ENCODE results near the gene PIK3AP1. TPM values are rescaled to one million over a fixed set of nuclear protein-coding genes. Genes with fewer than 3 reads are reported as not detected.

Gene PIK3AP1
- total and polyA plus RNA-seq, 4 experiments from 2014 or later: 1.1 to 2.6 (median 1.5) TPM

GRCh38 chr10:96695975-96696634, 24.2 kb downstream of the PIK3AP1 start:
- no peaks in the 10 kb centered on the region for H3K27me3 ChIP-seq (ENCODE audit: insufficient read depth, low read length)
- Mint-ChIP-seq H3K4me1 (peaks cover 7 to 16% (median 13%) of the 10 kb centered on the region in 4 donors), H3K36me3 (no peaks in the 10 kb centered on the region), H3K9me3 (peaks cover 0 to 2% (median 0%) of the 10 kb centered on the region in 8 donors), H3K4me3 (peak overlapping the region in 3 of 8 donors; percentile 1 to 66 (median 2)), H3K27me3 (no peaks in the 10 kb centered on the region), H3K27ac (peak overlapping the region in 3 of 7 donors; percentile 15 to 35 (median 18))
- no peak for DNase-seq
- CTCF ChIA-PET (ENCODE audit: partially characterized antibody): interaction anchor here (1.4 kb wide), 1 partner anchor 11 kb away, joined by 3 read pairs; no protein-coding TSS in a partner anchor
- peaks cover 12% of the 10 kb centered on the region for H3K4me1 ChIP-seq (ENCODE audit: insufficient read depth, low read length)
- H3K27ac ChIP-seq (ENCODE audit: low read depth, low read length): no peak overlapping the region
- H3K4me3 ChIP-seq (ENCODE audit: low read length in 2 of 2): no peak overlapping the region
- intact Hi-C loops (cut with micrococcal nuclease): no loop called here
- H3K36me3 ChIP-seq (ENCODE audit: insufficient read depth, low read length): no peaks in the 10 kb centered on the region
- no peaks in the 10 kb centered on the region for H3K9me3 ChIP-seq (ENCODE audit: control insufficient read depth in 1 of 2, low read length in 2 of 2)
- POLR2A ChIA-PET (ENCODE audit: partially characterized antibody): no interaction called here

GRCh38 chr10:96695366-96695765, 24.9 kb downstream of the PIK3AP1 start:
- H3K4me3 ChIP-seq (ENCODE audit: low read length in 2 of 2): no peak overlapping the region
- no peak overlapping the region for H3K27ac ChIP-seq (ENCODE audit: low read depth, low read length)
- H3K36me3 ChIP-seq (ENCODE audit: insufficient read depth, low read length): no peaks in the 10 kb centered on the region
- DNase-seq: peak in 3 of 5 donors; percentile 3 to 10 (median 3)
- H3K4me3 Mint-ChIP-seq: peak overlapping the region in 5 of 8 donors; percentile 10 to 63 (median 44)
- intact Hi-C loops (cut with micrococcal nuclease): no loop called here
- ChIA-PET CTCF (ENCODE audit: partially characterized antibody) (no interaction called here), POLR2A (ENCODE audit: partially characterized antibody) (no interaction called here)
- peaks cover 7 to 16% (median 13%) of the 10 kb centered on the region in 4 donors for H3K4me1 Mint-ChIP-seq
- H3K27me3 Mint-ChIP-seq: no peaks in the 10 kb centered on the region
- no peaks in the 10 kb centered on the region for H3K27me3 ChIP-seq (ENCODE audit: insufficient read depth, low read length)
- peaks cover 0 to 2% (median 0%) of the 10 kb centered on the region in 8 donors for H3K9me3 Mint-ChIP-seq
- peak overlapping the region in 4 of 7 donors; percentile 2 to 52 (median 14) for H3K27ac Mint-ChIP-seq
- no peaks in the 10 kb centered on the region for H3K9me3 ChIP-seq (ENCODE audit: control insufficient read depth in 1 of 2, low read length in 2 of 2)
- no peaks in the 10 kb centered on the region for H3K36me3 Mint-ChIP-seq
- peaks cover 12% of the 10 kb centered on the region for H3K4me1 ChIP-seq (ENCODE audit: insufficient read depth, low read length)

- no peak for DNase-seq
- H3K27ac Mint-ChIP-seq: peak overlapping the region in 1 of 7 donors; percentile 20
- H3K9me3 ChIP-seq (ENCODE audit: control insufficient read depth in 1 of 2, low read length in 2 of 2): no peaks in the 10 kb centered on the region
- no peak overlapping the region for H3K27ac ChIP-seq (ENCODE audit: low read depth, low read length)
- H3K9me3 Mint-ChIP-seq: peaks cover 0 to 3% (median 0%) of the 10 kb centered on the region in 8 donors
- intact Hi-C loops (cut with micrococcal nuclease): no loop called here
- H3K36me3 ChIP-seq (ENCODE audit: insufficient read depth, low read length): no peaks in the 10 kb centered on the region
- H3K4me1 Mint-ChIP-seq: peaks cover 7 to 16% (median 13%) of the 10 kb centered on the region in 4 donors
- CTCF ChIA-PET (ENCODE audit: partially characterized antibody): interaction anchor here (1.5 kb wide), 1 partner anchor 16 kb away, joined by 3 read pairs; no protein-coding TSS in a partner anchor
- H3K27me3 Mint-ChIP-seq: no peaks in the 10 kb centered on the region
- peaks cover 12% of the 10 kb centered on the region for H3K4me1 ChIP-seq (ENCODE audit: insufficient read depth, low read length)
- no peaks in the 10 kb centered on the region for H3K36me3 Mint-ChIP-seq
- no peak overlapping the region for H3K4me3 Mint-ChIP-seq
- POLR2A ChIA-PET (ENCODE audit: partially characterized antibody): no interaction called here
- H3K27me3 ChIP-seq (ENCODE audit: insufficient read depth, low read length): no peaks in the 10 kb centered on the region
- no peak overlapping the region for H3K4me3 ChIP-seq (ENCODE audit: low read length in 2 of 2)
Observed at GRCh38 chr10:96693431-96693830, 26.9 kb downstream of the PIK3AP1 start.

GRCh38 chr10:96692427-96692826, 27.9 kb downstream of the PIK3AP1 start:
- H3K27ac Mint-ChIP-seq: no peak overlapping the region
- POLR2A ChIA-PET (ENCODE audit: partially characterized antibody): no interaction called here

GRCh38 chr10:96691761-96692160, 28.6 kb downstream of the PIK3AP1 start:
- Histone ChIP-seq H3K27me3 (ENCODE audit: insufficient read depth, low read length) (no peaks in the 10 kb centered on the region), H3K4me3 (ENCODE audit: low read length in 2 of 2) (no peak overlapping the region), H3K27ac (ENCODE audit: low read depth, low read length) (no peak overlapping the region), H3K9me3 (ENCODE audit: control insufficient read depth in 1 of 2, low read length in 2 of 2) (no peaks in the 10 kb centered on the region), H3K36me3 (ENCODE audit: insufficient read depth, low read length) (no peaks in the 10 kb centered on the region), H3K4me1 (ENCODE audit: insufficient read depth, low read length) (peaks cover 12% of the 10 kb centered on the region)
- intact Hi-C loops (cut with micrococcal nuclease): no loop called here
- Mint-ChIP-seq H3K27ac (no peak overlapping the region), H3K9me3 (peaks cover 0 to 2% (median 0%) of the 10 kb centered on the region in 8 donors), H3K4me3 (no peak overlapping the region), H3K27me3 (no peaks in the 10 kb centered on the region), H3K36me3 (no peaks in the 10 kb centered on the region), H3K4me1 (peaks cover 7 to 22% (median 15%) of the 10 kb centered on the region in 4 donors)
- ChIA-PET CTCF (ENCODE audit: partially characterized antibody) (no interaction called here), POLR2A (ENCODE audit: partially characterized antibody) (no interaction called here)
- no peak for DNase-seq

More at GRCh38 chr10:96692427-96692826, 27.9 kb downstream of the PIK3AP1 start:
- Mint-ChIP-seq H3K4me3 (no peak overlapping the region), H3K36me3 (no peaks in the 10 kb centered on the region), H3K9me3 (peaks cover 0 to 2% (median 0%) of the 10 kb centered on the region in 8 donors), H3K27me3 (no peaks in the 10 kb centered on the region), H3K4me1 (peaks cover 7 to 19% (median 14%) of the 10 kb centered on the region in 4 donors)
- Histone ChIP-seq H3K27me3 (ENCODE audit: insufficient read depth, low read length) (no peaks in the 10 kb centered on the region), H3K9me3 (ENCODE audit: control insufficient read depth in 1 of 2, low read length in 2 of 2) (no peaks in the 10 kb centered on the region), H3K4me1 (ENCODE audit: insufficient read depth, low read length) (peaks cover 12% of the 10 kb centered on the region), H3K36me3 (ENCODE audit: insufficient read depth, low read length) (no peaks in the 10 kb centered on the region), H3K4me3 (ENCODE audit: low read length in 2 of 2) (no peak overlapping the region), H3K27ac (ENCODE audit: low read depth, low read length) (no peak overlapping the region)
- CTCF ChIA-PET (ENCODE audit: partially characterized antibody): interaction anchor here (1.5 kb wide), 1 partner anchor 17 kb away, joined by 3 read pairs; no protein-coding TSS in a partner anchor
- intact Hi-C loops (cut with micrococcal nuclease): no loop called here
- no peak for DNase-seq

- Histone ChIP-seq H3K27me3 (ENCODE audit: insufficient read depth, low read length) (no peaks in the 10 kb centered on the region), H3K27ac (ENCODE audit: low read depth, low read length) (no peak overlapping the region), H3K36me3 (ENCODE audit: insufficient read depth, low read length) (no peaks in the 10 kb centered on the region), H3K4me1 (ENCODE audit: insufficient read depth, low read length) (peaks cover 12% of the 10 kb centered on the region), H3K4me3 (ENCODE audit: low read length in 2 of 2) (no peak overlapping the region), H3K9me3 (ENCODE audit: control insufficient read depth in 1 of 2, low read length in 2 of 2) (no peaks in the 10 kb centered on the region)
- Mint-ChIP-seq H3K4me1 (peaks cover 5 to 16% (median 13%) of the 10 kb centered on the region in 4 donors), H3K36me3 (no peaks in the 10 kb centered on the region), H3K9me3 (peaks cover 0 to 2% (median 0%) of the 10 kb centered on the region in 8 donors), H3K27ac (no peak overlapping the region), H3K4me3 (no peak overlapping the region), H3K27me3 (no peaks in the 10 kb centered on the region)
- intact Hi-C loops (cut with micrococcal nuclease): no loop called here
- DNase-seq: no peak
- CTCF ChIA-PET (ENCODE audit: partially characterized antibody): no interaction called here
- POLR2A ChIA-PET (ENCODE audit: partially characterized antibody): no interaction called here
Observed at GRCh38 chr10:96690755-96691730, 29.3 kb downstream of the PIK3AP1 start.

- H3K27ac Mint-ChIP-seq: no peak overlapping the region
- Histone ChIP-seq H3K27ac (ENCODE audit: low read depth, low read length) (no peak overlapping the region), H3K36me3 (ENCODE audit: insufficient read depth, low read length) (no peaks in the 10 kb centered on the region), H3K9me3 (ENCODE audit: control insufficient read depth in 1 of 2, low read length in 2 of 2) (no peaks in the 10 kb centered on the region), H3K4me3 (ENCODE audit: low read length in 2 of 2) (no peak overlapping the region), H3K27me3 (ENCODE audit: insufficient read depth, low read length) (no peaks in the 10 kb centered on the region), H3K4me1 (ENCODE audit: insufficient read depth, low read length) (no peaks in the 10 kb centered on the region)
- ChIA-PET POLR2A (ENCODE audit: partially characterized antibody) (no interaction called here), CTCF (ENCODE audit: partially characterized antibody) (no interaction called here)
- DNase-seq: no peak
- peaks cover 0 to 2% (median 0%) of the 10 kb centered on the region in 8 donors for H3K9me3 Mint-ChIP-seq
- H3K4me1 Mint-ChIP-seq: peaks cover 0 to 6% (median 2%) of the 10 kb centered on the region in 4 donors
- H3K27me3 Mint-ChIP-seq: no peaks in the 10 kb centered on the region
- no peaks in the 10 kb centered on the region for H3K36me3 Mint-ChIP-seq
- intact Hi-C loops (cut with micrococcal nuclease): no loop called here
- peak overlapping the region in 1 of 8 donors; percentile 18 for H3K4me3 Mint-ChIP-seq
Observed at GRCh38 chr10:96688789-96689188, 31.5 kb downstream of the PIK3AP1 start.
